Astrocyte of the cerebellum (primary cell): ENCODE measurements around the gene EPHB6.

Source experiments
- DNase-seq: peaks from one replicate; pipeline ENCODE4 v3.0.0-alpha.2; 2011; ENCODE audit warnings: low read depth
- H3K4me3 ChIP-seq: 2 replicates; pipeline ENCODE4 v1.5.1; 2011; ENCODE audit warnings: mild to moderate bottlenecking, low read depth, low read length, moderate library complexity
- CTCF ChIP-seq: IDR thresholded peaks from 2 replicates; pipeline ENCODE4 v1.5.1; 2012; ENCODE audit warnings: low read length, low read depth, moderate library complexity, mild to moderate bottlenecking; ENCODE audit errors: missing control alignments
- in situ Hi-C: cut with HindIII; loops from 2 replicates; pipeline ENCODE4 v1.10.0; 2017; ENCODE audit warnings: low sequenced_read_pairs

The EPHB6 gene

GRCh38 chr7:142814451-142814850 lies 40.4 kb upstream of the EPHB6 start:
- DNase-seq = no peak
- no peak overlapping the region for H3K4me3 ChIP-seq
- TF ChIP-seq CTCF = no peak
- in situ Hi-C loops = no loop called here

DNA sequence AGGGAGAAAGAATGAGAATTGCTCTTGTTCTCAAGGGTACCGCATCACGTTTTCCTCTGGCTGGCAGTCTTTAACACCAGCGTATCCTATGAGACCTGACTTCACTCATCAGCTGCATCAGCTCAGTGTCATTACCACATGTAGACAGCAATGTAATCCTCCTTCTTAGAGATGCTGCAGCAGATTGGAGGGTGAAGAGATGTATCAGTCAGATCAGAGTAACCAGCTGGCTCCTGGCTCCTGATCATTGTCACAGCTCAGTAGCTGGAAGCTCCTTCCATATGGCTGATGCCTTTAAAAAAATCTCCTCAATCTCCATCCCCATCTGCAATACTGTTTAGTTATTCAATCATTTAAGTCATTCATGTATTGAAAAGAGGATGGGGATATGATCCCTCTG lies 39.7 kb upstream of the EPHB6 start:
- no peak overlapping the region for H3K4me3 ChIP-seq
- no peak for TF ChIP-seq CTCF
- in situ Hi-C loops = no loop called here
- DNase-seq = no peak

DNA sequence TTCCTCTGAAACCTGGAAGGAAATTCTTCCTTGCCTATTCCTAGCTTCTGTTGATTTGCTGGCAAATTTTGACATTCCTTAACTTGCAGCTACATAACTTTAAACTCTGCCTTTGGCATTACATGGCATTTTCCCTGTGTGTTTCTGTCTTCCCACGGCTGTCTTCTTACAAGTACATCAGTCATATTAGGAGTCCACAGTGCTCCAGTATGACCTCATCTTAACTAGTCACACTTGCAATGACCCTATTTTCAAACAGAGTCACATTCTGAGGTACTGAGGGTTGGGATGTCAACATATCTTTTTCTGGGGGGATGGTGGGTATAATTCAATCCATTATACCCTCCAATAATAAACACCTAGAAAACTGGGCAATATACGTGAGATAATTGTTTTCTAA lies 37.4 kb upstream of the EPHB6 start:
- in situ Hi-C loops = no loop called here
- H3K4me3 ChIP-seq = no peak overlapping the region
- no peak for TF ChIP-seq CTCF
- no peak for DNase-seq

DNA sequence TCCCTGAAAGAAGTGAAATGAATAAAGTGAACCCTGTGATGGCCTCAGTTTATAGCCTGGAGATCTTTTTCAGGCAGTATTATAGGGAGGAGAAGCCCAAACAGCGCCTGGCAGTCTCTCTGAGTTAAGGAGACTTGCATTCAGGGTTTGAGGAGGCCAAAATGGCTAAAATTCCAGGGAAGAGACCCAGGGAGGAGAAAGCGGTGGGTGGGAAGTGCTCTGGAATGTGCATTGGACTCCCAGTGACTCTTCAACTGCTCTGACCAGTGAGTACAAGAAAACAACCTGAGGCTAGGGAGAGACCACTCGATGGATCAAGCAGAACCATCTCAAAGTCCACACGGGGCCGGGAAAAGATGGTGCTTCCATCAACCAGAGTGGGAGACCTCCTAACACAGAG lies 35.3 kb upstream of the EPHB6 start:
- H3K4me3 ChIP-seq = no peak overlapping the region
- TF ChIP-seq CTCF = no peak
- in situ Hi-C loops = no loop called here
- DNase-seq = no peak

- H3K4me3 ChIP-seq = no peak overlapping the region
- TF ChIP-seq CTCF = no peak
- no peak for DNase-seq
- in situ Hi-C loops = no loop called here
Measured at GRCh38 chr7:142822714-142823113, 32.2 kb upstream of the EPHB6 start.

- H3K4me3 ChIP-seq = no peak overlapping the region
- DNase-seq = no peak
- in situ Hi-C loops = no loop called here
- TF ChIP-seq CTCF = no peak
Measured at GRCh38 chr7:142827951-142828500, 26.9 kb upstream of the EPHB6 start.

- in situ Hi-C loops = no loop called here
- no peak for TF ChIP-seq CTCF
- no peak for DNase-seq
- no peak overlapping the region for H3K4me3 ChIP-seq
Measured at GRCh38 chr7:142832417-142832816, 22.5 kb upstream of the EPHB6 start.
